GM21786 (cell line): ENCODE measurements around the gene TUBA4A.

Experiments used
- ATAC-seq: cut with Tn5 transposase; IDR thresholded peaks from one replicate; pipeline ENCODE4 v1.9.1; 2021; ENCODE audit not compliant: unreplicated experiment

TUBA4A gene

DNA sequence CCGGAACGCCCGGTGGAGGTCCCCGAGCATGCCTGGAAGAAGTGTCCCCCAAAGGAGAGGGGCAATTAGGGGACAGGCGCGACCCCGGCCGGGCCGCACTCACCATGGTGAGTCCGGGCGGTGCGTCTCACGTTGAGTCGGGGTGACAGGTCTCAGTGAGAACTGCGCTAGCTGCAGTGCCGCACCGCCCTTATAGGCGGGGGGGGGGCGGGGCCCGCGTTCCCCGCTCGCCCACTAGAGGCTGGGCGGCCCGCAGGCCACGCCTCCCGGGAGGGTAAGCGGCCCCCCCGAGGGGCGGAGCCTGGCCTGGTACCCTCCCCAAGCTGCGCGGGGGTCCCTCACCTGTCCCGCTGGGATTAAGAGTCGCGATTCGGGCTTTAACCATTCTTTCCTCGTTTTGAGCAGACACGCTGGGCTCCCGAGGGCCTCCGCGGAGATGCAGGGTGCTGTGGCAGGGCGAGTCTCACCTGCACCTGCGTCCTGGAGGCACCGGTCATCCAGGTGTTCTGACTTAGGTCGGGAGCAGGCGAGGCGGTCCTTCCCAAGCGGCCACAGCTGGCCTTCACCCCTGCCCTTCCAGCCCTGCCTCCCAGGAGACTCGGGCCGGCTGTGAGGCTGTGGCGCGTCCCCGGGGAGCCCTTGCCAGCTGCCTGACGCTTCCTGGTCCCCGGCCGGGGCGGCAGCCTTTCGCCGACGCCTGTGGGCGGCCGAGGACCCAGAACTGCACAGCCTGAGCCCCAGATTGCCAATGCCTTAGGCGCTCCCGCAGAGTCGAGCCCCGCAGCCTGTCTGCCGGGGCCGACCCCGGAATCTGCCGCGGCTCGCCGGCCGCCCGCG, at the start of gene TUBA4A:
TSS of gene TUBA4A (minus strand) at position 166 of the 837 bp plus-strand sequence. CDS start at position 106, 60 bp downstream.
- peak; percentile 35 for ATAC-seq

- no peak for ATAC-seq
Observed at GRCh38 chr2:219302412-219302968, 48.8 kb upstream of the TUBA4A start.

DNA sequence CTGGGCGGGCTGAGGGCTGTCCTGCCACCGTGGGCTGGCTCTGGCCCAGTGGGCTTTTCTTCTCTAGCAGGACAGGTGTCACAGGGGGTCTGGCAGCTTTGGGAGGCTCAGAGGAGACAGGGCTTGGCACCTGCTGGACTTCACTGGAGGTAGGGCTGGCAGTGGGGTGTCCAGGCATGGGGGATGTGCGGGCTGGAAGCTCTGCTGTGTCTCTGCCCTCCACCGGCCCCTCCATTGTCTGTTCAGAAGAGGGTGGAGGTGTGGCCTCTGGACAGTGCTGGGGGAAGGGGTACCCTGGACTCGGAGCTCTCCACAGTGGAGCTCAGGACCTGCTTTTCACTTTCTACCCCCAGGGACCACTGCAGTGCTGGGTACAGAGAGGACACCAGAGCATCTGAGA, 46.3 kb upstream of the TUBA4A start:
- ATAC-seq = no peak

- no peak for ATAC-seq
Observed at GRCh38 chr2:219299372-219299760, 45.6 kb upstream of the TUBA4A start.

- ATAC-seq = peak; percentile 57
Observed at GRCh38 chr2:219298759-219299371, 45.1 kb upstream of the TUBA4A start.

DNA sequence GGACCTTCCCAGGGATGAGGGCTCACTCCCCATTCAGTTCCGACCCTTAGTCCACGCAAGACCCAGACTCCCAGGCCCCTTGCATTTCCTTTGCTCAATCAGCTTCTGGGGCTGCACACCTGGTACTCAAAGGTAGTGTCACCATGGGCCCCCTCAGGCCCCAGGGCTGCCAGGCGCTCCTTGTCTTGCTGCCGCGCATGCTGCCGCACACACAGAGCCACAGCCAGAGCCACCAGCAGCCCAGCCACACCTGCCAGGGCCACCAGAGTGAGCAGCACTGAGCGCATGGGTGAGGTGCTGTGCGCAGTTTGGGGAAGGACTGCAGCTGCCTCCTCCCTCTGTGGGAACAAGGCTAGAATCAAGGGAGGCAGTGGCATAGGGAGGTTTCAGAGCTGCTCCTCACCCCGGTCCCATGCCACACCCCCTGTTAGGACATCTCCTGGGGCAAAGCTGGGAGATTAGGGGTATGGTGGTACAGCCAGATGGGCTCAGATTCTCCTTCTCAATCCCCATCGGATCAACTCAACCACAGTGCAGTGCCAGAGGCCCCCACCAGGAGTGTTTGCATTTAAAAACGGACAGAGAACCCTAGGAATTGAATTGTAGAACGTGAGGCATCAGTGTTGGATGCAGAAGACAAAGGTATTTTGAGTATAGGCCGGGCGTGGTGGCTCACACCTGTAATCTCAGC, 44.2 kb upstream of the TUBA4A start:
- ATAC-seq = no peak

- no peak for ATAC-seq
Observed at GRCh38 chr2:219296631-219297391, 43.1 kb upstream of the TUBA4A start.

GRCh38 chr2:219296142-219296541, 42.4 kb upstream of the TUBA4A start:
- no peak for ATAC-seq

GRCh38 chr2:219294356-219295351, 40.9 kb upstream of the TUBA4A start:
- ATAC-seq = peak; percentile 86

DNA sequence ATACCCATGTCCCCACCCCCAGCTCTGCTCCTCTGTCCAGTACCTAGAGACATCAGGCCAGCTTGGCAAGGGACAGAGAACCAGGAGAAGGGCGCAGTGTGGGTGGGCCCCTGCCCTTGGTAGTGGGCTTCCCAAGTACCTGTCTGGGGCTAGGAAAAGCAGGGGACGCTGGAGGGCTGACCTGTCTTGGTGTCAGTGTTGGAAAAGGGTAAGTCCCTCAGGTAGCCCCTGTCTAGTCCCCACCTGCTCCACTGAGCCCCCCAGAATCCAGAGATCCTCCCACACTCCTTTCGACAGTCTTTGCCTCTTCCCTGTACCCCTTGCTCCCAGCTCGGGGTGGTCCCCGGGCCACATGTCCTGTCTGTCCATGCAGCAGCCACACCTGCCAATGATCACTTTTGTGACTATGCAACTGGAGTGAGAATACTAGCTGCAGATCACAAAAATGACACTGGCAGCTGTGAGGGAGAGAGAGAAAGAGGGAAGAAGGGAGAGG, 40.1 kb upstream of the TUBA4A start:
- ATAC-seq = no peak

DNA sequence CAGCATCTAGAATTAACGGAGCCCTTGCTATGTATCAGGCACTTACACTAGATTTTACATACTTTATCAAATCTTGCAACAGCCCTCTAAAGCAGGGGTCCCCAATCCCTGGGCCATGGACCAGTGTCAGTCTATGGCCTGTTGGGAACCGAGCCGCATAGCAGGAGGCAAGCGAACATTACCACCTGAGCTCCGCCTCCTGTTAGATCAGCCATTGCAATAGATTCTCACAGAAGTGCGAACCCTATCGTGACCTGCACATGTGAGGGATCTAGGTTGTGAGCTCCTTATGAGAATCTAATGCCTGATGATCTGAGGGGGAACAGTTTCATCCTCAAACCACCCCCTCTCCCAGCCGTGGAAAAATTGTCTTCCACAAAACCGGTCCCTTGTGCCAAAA, 38.9 kb upstream of the TUBA4A start:
- ATAC-seq = no peak

GRCh38 chr2:219291910-219292490, 38.3 kb upstream of the TUBA4A start:
- no peak for ATAC-seq

- no peak for ATAC-seq
Observed at GRCh38 chr2:219291394-219291793, 37.7 kb upstream of the TUBA4A start.

DNA sequence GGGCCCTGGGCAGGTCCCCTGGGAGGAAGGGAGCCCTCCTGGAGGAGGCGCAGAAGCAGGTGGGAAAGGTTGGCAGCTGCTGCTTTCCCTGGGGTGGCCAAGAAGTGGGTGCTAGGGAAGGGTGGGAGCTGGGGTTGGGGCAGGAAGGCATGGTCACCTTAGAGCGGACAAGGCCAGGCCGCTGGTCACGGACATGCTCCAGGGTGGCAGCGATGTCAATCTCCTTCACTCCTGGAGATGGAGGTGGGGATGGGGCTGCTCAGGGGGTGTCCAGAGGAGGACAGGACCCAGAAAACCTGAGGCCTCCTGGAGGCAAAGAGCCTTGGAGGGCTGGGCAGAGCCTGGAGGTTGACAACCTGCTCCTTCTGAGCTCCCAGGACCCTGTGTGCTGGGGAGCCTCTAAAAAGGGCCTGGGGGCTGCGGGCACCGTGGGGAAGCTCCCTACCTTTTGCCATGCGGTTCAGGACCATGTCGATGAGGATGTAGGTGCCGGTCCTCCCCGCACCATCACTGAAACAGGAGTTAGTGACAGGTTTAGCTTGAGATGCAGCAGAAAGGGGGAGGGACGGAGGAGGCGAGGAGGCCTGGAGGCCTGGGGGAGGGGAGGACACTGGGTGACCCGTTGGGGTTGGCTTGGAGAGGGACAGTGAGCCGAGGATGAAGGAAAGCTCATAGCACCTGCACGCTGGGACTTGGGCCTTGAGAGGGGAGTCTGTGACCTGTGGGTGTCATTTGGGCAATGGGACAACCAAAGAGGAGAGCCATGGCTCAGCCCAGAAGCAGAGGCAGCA, 36.9 kb upstream of the TUBA4A start:
- ATAC-seq = no peak

GRCh38 chr2:219289537-219290361, 36.0 kb upstream of the TUBA4A start:
- no peak for ATAC-seq

GRCh38 chr2:219289195-219289536, 35.4 kb upstream of the TUBA4A start:
- ATAC-seq = no peak

- no peak for ATAC-seq
Observed at GRCh38 chr2:219287580-219288265, 34.0 kb upstream of the TUBA4A start.
